Astrocyte (in vitro differentiated cells and primary cell): Measurements from ENCODE around the gene KEL.

Experiments used
- CTCF ChIP-seq: IDR thresholded peaks from 2 replicates; pipeline ENCODE4 v1.5.1; 2011; ENCODE audit warnings: low read depth, mild to moderate bottlenecking, inconsistent platforms, low read length, moderate library complexity; ENCODE audit not compliant: insufficient read depth
- EZH2 ChIP-seq: IDR thresholded peaks from 2 replicates; pipeline ENCODE4 v1.6.1; 2012; ENCODE audit warnings: mild to moderate bottlenecking, low read length, inconsistent platforms; ENCODE audit not compliant: insufficient read depth

DNA sequence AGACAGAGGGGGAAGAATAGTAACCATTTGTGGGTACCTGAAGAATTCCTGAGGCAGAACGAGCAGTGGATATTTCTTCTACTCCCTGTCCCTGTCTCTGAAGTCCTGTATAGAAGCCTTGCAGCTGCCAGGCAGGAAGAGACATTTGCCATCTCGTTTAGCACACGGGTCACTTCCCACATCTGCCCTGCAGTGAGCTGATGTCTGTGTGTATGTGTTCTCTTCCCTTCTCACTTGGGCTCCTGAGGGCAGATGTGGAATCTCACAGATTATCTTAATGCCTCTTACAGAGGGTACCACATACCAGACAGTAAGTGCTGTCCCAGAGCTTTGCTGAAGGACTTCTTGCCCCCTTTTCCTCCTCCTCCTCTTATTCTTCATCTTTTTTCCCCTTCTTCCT is 62.5 kb downstream of the KEL start:
- TF ChIP-seq EZH2 (no peak), CTCF (no peak)
